Measurements from ENCODE around the gene KIR2DL3.
"Not testable (repeated sequence)": the region's sequence is repeated elsewhere in the genome, so short reads cannot be mapped to it uniquely, and the experiment has no call there.

KIR2DL3 gene

DNA sequence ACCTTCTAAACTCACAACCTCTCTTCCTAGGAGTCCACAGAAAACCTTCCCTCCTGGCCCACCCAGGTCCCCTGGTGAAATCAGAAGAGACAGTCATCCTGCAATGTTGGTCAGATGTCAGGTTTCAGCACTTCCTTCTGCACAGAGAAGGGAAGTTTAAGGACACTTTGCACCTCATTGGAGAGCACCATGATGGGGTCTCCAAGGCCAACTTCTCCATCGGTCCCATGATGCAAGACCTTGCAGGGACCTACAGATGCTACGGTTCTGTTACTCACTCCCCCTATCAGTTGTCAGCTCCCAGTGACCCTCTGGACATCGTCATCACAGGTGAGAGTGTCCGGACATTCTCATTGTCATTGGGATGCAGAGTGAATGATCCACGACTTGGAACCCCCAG, 3.6 kb downstream of the KIR2DL3 start:
- not testable (repeated sequence) for DNase-seq (ENCODE audit: low read depth in 2 of 2)

DNA sequence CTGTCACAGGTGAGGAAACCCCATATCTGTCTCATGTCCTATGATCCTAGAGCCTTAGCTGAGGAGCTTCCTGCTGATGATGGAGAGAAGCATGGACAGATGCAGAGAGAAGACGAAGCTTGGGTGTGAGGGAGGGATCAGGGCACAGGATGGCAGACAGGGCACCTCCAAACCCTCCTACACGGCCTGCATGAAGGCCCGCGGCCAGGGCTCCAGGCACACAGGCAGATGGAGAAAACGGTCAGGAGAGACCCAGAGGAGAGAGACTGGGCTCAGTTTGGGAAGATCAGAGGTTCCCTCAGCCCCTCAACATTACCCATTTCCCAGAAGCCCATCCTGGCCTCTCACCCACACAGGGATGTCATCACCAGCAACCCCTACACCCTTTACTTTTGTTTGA, 5.8 kb downstream of the KIR2DL3 start:
- not testable (repeated sequence) for DNase-seq (ENCODE audit: low read depth in 2 of 2)

DNA sequence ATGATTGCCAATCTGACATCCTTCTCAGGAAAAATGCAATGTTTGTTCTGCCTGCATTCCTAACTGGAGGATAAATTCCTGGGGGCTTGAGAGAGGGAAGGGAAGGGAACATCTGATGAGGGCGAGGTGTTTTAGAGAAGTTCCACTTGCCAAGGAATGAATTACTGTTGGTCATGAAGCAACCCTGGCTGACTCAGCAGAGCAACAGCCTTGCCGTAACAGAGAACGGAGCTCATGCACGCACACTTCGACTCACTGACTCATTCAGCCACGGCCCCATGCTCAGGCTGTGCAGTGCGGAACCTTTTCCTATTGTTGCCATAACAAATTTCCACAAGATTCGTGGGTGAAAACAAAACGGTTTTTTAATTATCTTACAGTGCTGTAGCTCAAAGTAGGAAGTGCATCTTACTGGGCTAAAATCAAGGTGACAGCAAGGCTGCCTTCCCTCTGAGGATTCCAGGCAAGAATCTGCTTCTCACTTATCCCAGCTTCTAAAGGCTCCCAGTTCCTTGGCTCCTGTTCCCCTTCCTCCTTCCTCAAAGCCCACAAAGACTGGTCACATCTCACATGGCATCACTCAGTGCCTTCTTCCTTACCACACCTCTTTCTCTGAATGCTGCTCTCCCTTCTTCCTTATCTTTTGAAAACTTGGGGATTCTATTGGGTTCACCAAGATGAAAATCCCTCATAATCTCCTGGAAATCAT, 9.5 kb downstream of the KIR2DL3 start:
- not testable (repeated sequence) for DNase-seq (ENCODE audit: low read depth in 2 of 2)

DNA sequence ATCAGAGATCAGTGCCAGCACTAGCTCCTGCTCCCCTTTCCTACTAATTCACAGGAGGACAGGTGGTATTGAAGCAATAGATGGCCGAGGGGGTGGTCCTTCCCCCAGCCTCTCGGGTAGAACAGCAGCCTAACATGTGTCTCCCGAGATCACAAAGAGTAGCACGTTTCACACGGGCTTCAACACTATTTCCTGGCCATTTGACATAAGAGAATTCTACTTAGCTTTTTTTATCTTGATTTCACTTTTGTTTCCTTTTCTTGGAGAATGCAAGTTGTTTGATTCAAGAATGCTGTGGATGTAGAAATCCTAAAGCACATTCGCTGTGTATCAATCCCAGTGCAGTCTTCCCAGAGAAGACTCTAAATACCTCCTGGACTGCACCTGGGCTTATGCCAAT, 12.0 kb downstream of the KIR2DL3 start:
- DNase-seq (ENCODE audit: low read depth in 2 of 2): not testable (repeated sequence)

DNA sequence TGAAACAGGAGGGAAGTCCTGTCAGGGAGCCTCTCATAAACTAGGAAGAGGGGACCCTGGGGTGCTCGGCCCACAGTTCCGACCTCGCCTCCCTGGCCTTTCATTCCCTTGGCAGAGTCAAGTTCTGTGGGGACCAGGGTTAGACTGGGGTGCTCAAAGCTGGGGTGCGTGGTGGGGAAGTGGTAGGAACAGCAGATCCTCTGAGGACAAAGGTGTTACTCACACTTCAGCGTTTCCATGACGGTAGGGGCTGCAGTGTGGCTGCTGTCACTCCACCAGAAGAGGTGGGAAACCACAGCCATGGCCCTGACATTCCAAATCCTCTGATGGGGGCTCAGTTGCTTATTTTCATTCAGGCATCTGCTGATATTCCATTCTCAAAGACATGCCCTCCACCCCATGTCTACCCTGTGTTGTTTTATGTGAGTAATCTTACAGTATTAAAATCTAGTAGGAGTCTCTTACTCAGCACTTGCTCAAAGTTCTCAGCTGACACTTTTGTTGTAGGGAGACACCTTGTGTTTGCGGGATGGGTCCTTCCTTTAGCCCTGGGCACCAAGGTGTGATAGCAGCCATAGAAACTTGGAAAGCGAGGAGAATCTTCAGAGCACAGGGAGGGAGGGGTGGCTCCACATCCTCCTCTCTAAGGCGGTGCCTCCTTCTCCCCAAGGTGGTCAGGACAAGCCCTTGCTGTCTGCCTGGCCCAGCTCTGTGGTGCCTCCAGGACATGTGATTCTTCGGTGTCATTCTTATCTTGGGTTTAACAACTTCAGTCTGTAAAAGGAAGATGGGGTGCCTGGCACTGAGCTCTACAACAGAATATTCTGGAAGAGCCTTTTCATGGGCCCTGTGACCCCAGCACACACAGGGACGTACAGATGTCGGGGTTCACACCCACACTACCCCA, 18.1 kb downstream of the KIR2DL3 start:
- peak in 1 of 2 donors; percentile 12 for DNase-seq (ENCODE audit: low read depth in 2 of 2)

DNA sequence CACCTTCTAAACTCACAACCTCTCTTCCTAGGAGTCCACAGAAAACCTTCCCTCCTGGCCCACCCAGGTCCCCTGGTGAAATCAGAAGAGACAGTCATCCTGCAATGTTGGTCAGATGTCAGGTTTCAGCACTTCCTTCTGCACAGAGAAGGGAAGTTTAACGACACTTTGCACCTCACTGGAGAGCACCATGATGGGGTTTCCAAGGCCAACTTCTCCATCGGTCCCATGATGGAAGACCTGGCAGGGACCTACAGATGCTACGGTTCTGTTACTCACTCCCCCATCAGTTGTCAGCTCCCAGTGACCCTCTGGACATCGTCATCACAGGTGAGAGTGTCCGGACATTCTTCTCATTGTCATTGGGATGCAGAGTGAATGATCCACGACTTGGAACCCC, 20.3 kb downstream of the KIR2DL3 start:
- not testable (repeated sequence) for DNase-seq (ENCODE audit: low read depth in 2 of 2)

DNA sequence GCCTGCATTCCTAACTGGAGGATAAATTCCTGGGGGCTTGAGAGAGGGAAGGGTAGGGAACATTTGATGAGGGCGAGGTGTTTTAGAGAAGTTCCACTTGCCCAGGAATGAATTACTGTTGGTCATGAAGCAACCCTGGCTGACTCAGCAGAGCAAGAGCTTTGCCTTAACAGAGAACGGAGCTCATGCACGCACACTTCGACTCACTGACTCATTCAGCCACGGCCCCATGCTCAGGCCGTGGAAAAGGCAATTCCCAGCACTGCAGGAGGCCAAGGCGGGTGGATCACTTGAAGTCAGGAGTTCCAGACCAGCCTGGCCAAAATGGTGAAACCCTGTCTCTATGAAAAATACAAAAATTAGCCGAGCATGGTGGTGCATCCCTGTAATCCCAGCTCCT, 25.9 kb downstream of the KIR2DL3 start:
- not testable (repeated sequence) for DNase-seq (ENCODE audit: low read depth in 2 of 2)

DNA sequence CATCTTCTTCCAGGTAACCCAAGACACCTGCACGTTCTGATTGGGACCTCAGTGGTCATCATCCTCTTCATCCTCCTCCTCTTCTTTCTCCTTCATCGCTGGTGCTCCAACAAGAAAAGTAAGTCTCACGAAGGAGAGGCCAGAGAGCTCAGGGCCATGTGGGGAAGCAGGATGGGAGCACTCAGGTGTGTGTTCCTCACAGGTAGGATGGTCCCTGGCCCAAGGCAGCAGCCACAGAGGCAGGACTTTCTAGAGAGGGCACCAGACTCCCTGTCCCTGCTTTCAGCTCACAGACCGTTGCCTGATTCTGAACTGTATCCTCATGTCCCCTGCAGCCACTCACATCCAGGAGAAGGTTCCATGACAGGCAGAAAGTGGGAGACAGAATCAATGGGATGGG, 28.2 kb downstream of the KIR2DL3 start:
- not testable (repeated sequence) for DNase-seq (ENCODE audit: low read depth in 2 of 2)

DNA sequence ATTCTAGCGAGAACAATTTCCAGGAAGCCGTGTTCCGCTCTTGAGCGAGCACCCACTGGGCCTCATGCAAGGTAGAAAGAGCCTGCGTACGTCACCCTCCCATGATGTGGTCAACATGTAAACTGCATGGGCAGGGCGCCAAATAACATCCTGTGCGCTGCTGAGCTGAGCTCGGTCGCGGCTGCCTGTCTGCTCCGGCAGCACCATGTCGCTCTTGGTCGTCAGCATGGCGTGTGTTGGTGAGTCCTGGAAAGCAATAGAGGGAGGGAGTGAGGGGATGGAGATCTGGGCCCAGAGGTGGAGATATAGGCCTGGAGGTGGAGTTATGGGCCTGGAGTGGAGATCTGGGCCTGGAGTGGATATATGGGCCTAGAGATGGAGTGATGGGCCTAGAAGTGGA, 31.3 kb downstream of the KIR2DL3 start, which contains the start of gene KIR2DL1:
KIR2DL1 (plus strand) TSS at position 148 of the 400 bp plus-strand sequence; CDS start at position 206, 58 bp downstream.
- DNase-seq (ENCODE audit: low read depth in 2 of 2): not testable (repeated sequence)

DNA sequence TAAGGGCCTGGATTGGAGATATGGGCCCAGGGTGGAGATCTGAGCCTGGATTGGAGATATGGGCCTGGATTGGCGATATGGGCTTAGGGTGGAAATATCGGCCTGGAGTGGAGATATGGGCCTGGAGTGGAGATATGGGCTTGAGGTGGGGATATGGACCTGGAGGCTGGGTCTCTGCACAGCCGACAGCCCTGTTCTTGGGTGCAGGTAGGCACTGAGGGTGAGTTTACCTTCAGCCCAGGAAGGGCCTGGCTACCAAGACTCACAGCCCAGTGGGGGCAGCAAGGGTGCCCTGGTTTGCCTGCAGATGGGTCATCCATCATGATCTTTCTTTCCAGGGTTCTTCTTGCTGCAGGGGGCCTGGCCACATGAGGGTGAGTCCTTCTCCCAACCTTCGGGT, 32.2 kb downstream of the KIR2DL3 start:
- DNase-seq (ENCODE audit: low read depth in 2 of 2): not testable (repeated sequence)

DNA sequence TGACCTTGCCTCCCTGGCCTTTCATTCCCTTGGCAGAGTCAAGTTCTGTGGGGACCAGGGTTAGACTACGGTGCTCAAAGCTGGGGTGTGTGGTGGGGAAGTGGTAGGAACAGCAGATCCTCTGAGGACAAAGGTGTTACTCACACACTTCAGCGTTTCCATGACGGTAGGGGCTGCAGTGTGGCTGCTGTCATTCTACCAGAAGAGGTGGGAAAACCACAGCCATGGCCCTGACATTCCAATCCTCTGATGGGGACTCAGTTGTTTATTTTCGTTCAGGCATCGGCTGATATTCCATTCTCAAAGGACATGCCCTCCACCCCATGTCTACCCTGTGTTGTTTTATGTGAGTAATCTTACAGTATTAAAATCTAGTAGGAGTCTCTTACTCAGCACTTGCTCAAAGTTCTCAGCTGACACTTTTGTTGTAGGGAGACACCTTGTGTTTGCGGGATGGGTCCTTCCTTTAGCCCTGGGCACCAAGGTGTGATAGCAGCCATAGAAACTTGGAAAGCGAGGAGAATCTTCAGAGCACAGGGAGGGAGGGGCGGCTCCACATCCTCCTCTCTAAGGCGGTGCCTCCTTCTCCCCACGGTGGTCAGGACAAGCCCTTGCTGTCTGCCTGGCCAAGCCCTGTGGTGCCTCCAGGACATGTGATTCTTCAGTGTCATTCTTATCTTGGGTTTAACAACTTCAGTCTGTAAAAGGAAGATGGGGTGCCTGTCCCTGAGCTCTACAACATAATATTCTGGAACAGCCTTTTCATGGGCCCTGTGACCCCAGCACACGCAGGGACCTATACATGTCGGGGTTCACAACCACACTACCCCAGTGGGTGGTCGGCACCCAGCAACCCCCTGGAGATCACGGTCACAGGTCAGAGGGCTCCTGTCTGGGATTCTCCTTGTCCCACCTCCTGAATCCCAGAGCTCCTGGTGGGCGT, 33.0 kb downstream of the KIR2DL3 start:
- DNase-seq (ENCODE audit: low read depth in 2 of 2): peak in 1 of 2 donors; percentile 4

DNA sequence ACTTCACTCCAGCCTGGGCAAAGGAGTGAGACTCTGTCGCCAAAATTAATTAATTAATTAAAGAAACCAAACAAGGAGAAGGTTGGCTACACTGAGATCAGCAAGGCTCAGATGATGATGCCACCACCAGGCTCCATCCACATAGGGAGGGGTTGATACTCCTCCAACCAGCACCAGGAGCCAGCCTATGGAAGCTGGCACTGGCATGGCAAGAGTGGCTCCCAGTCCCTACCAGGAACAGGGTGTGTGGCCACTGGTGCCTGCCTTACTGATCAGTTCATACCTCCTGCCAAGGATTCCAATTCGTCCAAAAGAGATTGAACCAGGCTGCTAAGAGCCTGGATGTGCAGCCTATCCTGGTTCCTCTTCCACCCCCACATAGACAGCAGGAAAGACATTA, 34.4 kb downstream of the KIR2DL3 start:
- not testable (repeated sequence) for DNase-seq (ENCODE audit: low read depth in 2 of 2)

DNA sequence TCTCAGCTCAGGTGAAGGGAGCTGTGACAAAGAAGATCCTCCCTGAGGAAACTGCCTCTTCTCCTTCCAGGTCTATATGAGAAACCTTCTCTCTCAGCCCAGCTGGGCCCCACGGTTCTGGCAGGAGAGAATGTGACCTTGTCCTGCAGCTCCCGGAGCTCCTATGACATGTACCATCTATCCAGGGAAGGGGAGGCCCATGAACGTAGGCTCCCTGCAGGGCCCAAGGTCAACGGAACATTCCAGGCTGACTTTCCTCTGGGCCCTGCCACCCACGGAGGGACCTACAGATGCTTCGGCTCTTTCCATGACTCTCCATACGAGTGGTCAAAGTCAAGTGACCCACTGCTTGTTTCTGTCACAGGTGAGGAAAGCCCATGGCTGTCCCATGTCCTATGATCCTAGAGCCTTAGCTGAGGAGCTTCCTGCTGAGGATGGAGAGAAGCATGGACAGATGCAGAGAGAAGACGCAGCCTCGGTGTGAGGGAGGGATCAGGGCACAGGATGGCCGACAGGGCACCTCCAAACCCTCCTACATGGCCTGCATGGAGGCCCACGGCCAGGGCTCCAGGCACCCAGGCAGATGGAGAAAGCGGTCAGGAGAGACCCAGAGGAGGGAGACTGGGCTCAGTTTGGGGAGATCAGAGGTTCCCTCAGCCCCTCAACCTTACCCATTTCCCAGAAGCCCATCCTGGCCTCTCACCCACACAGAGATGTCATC, 36.9 kb downstream of the KIR2DL3 start:
- DNase-seq (ENCODE audit: low read depth in 2 of 2): not testable (repeated sequence)

DNA sequence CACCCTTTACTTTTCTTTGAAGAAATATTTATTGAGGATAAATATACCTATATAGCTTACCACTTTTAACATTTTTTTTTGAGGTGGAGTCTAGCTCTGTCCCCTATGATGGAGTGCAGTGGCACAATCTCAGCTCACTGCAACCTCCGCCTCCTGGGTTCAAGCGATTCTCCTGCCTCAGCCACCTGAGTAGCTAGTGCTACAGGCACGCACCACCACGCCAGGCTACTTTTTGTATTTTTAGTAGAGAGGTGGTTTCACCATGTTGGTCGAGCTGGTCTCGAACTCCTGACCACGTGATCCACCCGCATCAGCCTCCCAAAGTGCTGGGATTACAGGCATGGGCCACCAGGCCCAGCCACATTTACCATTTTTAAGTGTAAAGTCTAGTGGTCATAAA, 37.5 kb downstream of the KIR2DL3 start:
- not testable (repeated sequence) for DNase-seq (ENCODE audit: low read depth in 2 of 2)

DNA sequence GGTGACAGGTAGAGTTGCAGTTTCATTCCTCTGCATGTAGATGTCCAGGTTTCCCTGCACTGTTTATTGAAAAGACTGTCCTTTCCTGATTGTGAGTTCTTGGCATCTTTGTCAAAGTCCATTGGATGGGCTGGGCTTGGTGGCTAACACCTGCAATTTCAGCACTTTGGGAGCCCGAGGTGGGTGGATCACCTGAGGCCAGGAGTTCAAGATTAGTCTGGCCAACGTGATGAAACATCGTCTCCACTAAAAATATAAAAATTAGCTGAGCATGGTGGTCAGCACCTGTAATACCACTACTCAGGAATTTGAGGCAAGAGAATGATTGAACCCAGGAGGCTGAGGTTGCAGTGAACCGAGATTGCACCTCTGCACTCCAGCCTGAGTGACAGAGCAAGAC, 39.5 kb downstream of the KIR2DL3 start:
- DNase-seq (ENCODE audit: low read depth in 2 of 2): not testable (repeated sequence)

DNA sequence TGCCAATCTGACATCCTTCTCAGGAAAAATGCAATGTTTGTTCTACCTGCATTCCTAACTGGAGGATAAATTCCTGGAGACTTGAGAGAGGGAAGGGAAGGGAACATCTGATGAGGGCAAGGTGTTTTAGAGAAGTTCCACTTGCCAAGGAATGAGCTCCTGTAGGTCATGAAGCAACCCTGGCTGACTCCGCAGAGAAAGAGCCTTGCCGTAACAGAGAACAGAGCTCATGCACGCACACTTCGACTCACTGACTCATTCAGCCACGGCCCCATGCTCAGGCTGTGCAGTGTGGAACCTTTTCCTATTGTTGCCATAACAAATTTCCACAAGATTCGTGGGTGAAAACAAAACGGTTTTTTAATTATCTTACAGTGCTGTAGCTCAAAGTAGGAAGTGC, 40.6 kb downstream of the KIR2DL3 start:
- DNase-seq (ENCODE audit: low read depth in 2 of 2): not testable (repeated sequence)

DNA sequence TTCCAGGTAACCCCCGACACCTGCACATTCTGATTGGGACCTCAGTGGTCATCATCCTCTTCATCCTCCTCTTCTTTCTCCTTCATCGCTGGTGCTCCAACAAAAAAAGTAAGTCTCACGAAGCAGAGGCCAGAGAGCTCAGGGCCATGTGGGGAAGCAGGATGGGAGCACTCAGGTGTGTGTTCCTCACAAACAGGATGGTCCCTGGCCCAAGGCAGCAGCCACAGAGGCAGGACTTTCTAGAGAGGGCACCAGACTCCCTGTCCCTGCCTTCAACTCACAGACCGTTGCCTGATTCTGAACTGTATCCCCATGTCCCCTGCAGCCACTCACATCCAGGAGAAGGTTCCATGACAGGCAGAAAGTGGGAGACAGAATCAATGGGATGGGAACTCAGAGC, 44.6 kb downstream of the KIR2DL3 start:
- DNase-seq (ENCODE audit: low read depth in 2 of 2): not testable (repeated sequence)

DNA sequence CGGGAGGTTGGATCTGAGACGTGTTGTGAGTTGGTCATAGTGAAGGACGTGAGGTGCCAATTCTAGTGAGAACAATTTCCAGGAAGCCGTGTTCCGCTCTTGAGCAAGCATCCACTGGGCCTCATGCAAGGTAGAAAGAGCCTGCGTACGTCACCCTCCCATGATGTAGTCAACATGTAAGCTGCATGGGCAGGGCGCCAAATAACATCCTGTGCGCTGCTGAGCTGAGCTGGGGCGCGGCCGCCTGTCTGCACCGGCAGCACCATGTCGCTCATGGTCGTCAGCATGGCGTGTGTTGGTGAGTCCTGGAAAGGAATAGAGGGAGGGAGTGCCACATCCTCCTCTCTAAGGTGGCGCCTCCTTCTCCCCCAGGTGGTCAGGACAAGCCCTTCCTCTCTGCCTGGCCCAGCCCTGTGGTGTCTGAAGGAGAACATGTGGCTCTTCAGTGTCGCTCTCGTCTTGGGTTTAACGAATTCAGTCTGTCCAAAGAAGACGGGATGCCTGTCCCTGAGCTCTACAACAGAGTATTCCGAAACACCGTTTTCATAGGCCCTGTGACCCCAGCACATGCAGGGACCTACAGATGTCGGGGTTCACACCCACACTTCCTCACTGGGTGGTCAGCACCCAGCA, 47.9 kb downstream of the KIR2DL3 start:
- not testable (repeated sequence) for DNase-seq (ENCODE audit: low read depth in 2 of 2)

DNA sequence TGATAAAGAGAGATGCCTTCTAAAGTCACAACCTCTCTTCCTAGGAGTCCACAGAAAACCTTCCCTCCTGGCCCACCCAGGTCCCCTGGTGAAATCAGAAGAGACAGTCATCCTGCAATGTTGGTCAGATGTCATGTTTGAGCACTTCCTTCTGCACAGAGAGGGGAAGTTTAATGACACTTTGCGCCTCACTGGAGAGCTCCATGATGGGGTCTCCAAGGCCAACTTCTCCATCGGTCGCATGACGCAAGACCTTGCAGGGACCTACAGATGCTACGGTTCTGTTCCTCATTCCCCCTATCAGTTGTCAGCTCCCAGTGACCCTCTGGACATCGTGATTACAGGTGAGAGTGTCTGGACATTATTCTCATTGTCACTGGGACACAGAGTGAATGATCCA, 49.8 kb downstream of the KIR2DL3 start:
- DNase-seq (ENCODE audit: low read depth in 2 of 2): not testable (repeated sequence)

DNA sequence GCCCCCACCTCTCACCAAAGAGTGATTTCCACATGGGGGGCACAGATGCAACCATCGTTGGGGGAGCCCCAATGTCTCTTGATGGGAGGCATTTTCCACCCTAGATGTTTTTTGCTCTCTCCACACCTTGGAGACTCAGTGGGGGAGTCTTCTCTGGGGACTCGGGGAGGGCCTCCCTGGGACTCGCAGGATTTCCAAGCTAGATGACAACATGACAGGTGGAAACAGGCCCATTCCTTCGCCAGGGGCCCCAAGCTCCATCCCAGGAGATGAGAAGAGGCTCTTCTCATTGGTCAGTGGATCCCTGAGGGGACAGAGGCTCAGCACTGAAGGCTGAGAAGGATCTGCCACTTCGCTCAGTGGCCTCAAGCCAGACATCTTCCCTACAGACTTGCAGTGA, 52.4 kb downstream of the KIR2DL3 start:
- no peak for DNase-seq (ENCODE audit: low read depth in 2 of 2)

Data from stimulated activated CD8-positive, alpha-beta memory T cell treated with anti-CD3 and anti-CD28 coated beads, Interleukin-2, amount 100 ng/mL, for 1 hour (primary cell).